SK-N-SH (cell line): ENCODE results near the gene TRMT112. TPM values are rescaled to one million over a fixed set of nuclear protein-coding genes. Genes with fewer than 3 reads are reported as not detected.
A peak's percentile ranks its signal among the peaks of the same experiment; 100 is the strongest.

Experiments
- CTCF ChIA-PET: fragments of 300-600, 350-600 bp; formaldehyde crosslinking; extraction: SDS; loops from one replicate; lab custom pipeline; 2021; lab: Yijun Ruan, JAX
- POLR2A ChIA-PET: fragments of 350-600 bp; sonication (Branson Sonifier 250); formaldehyde crosslinking; extraction: SDS; loops from one replicate; lab custom pipeline; 2020; ENCODE audit warnings: antibody characterized with exemption, inconsistent platforms; lab: Yijun Ruan, JAX
- DNase-seq: peaks from one replicate; pipeline ENCODE4 v3.0.0; 2012
- H2AFZ ChIP-seq: fragments of 200-600 bp; sonication (generic); 2 replicates; pipeline ENCODE4 v1.8.1; 2016; ENCODE audit warnings: antibody characterized with exemption, mild to moderate bottlenecking, low read depth
- H3F3A ChIP-seq: fragments of 200-600 bp; sonication (generic); replicated peaks from 2 replicates; pipeline ENCODE3; 2016; ENCODE audit warnings: antibody characterized with exemption, mild to moderate bottlenecking; ENCODE audit not compliant: insufficient read depth
- H3K27ac ChIP-seq, 2 experiments: fragments of 200-500 bp in 1 of 2; fragments of 200-600 bp in 1 of 2; sonication (Bioruptor generic) in 1 of 2; sonication (generic), shearing (Covaris generic) in 1 of 2; 2 replicates each; pipeline versions ENCODE4 v1.5.1 to v1.6.1; 2014 to 2016; ENCODE audit warnings: low read depth in 2 of 2, inconsistent platforms in 1 of 2, low read length in 1 of 2, mild to moderate bottlenecking in 1 of 2, mixed read lengths in 1 of 2
- H3K27me3 ChIP-seq: fragments of 200-600 bp; sonication (generic), shearing (Covaris generic); 2 replicates; pipeline ENCODE4 v1.6.1; 2016; ENCODE audit warnings: mixed run types; ENCODE audit not compliant: insufficient read depth
- H3K36me3 ChIP-seq, 2 experiments: fragments of 200-500 bp in 1 of 2; fragments of 200-600 bp in 1 of 2; sonication (Bioruptor generic) in 1 of 2; sonication (generic) in 1 of 2; replicated peaks in 1 of 2; 2 replicates each; pipeline versions ENCODE3 to v1.5.1; 2014 to 2016; ENCODE audit warnings: low read length in 1 of 2, mild to moderate bottlenecking in 1 of 2; ENCODE audit not compliant: insufficient read depth in 2 of 2, control insufficient read depth in 1 of 2
- H3K4me1 ChIP-seq, 2 experiments: fragments of 200-500 bp in 1 of 2; fragments of 200-600 bp in 1 of 2; sonication (Bioruptor generic) in 1 of 2; sonication (generic), shearing (Covaris generic) in 1 of 2; 2 replicates each; pipeline versions ENCODE4 v1.5.1 to v1.6.1; 2014 to 2016; ENCODE audit warnings: low read depth in 1 of 2, low read length in 1 of 2, mixed run types in 1 of 2; ENCODE audit not compliant: insufficient read depth in 2 of 2, control insufficient read depth in 1 of 2
- H3K4me2 ChIP-seq: fragments of 200-600 bp; sonication (generic), shearing (Covaris generic); 2 replicates; pipeline ENCODE4 v1.6.1; 2017; ENCODE audit warnings: mixed run types
- H3K4me3 ChIP-seq, 2 experiments: fragments of 200-500 bp in 1 of 2; fragments of 200-600 bp in 1 of 2; sonication (Bioruptor generic) in 1 of 2; sonication (generic), shearing (Covaris generic) in 1 of 2; 2 replicates each; pipeline versions ENCODE4 v1.5.1 to v1.8.1; 2014 to 2016; ENCODE audit warnings: low read depth in 2 of 2, inconsistent platforms in 1 of 2, low read length in 1 of 2, mild to moderate bottlenecking in 1 of 2, mixed read lengths in 1 of 2, moderate library complexity in 1 of 2
- H3K79me2 ChIP-seq: fragments of 200-600 bp; sonication (generic); 2 replicates; pipeline ENCODE4 v1.8.1; 2017; ENCODE audit warnings: mild to moderate bottlenecking; ENCODE audit not compliant: insufficient read depth
- H3K9ac ChIP-seq: fragments of 200-600 bp; sonication (generic); 2 replicates; pipeline ENCODE4 v1.6.1; 2017; ENCODE audit warnings: mixed run types
- H3K9me2 ChIP-seq: fragments of 200-600 bp; sonication (generic); 2 replicates; pipeline ENCODE4 v1.6.1; 2017; ENCODE audit warnings: mixed run types
- H3K9me3 ChIP-seq: fragments of 200-600 bp; sonication (generic); 2 replicates; pipeline ENCODE4 v1.6.1; 2017; ENCODE audit warnings: mixed run types, mild to moderate bottlenecking, moderate library complexity
- H4K20me1 ChIP-seq: fragments of 200-600 bp; sonication (generic); 2 replicates; pipeline ENCODE4 v1.6.1; 2017; ENCODE audit warnings: mild to moderate bottlenecking, mixed run types; ENCODE audit not compliant: insufficient read depth
- CHD2 ChIP-seq: fragments of 150-350 bp; IDR thresholded peaks from 2 replicates; pipeline ENCODE4 v1.6.1; 2018; ENCODE audit warnings: low read length; ENCODE audit not compliant: partially characterized antibody
- ELF1 ChIP-seq: IDR thresholded peaks from 2 replicates; pipeline ENCODE4 v1.4.0; 2012
- EP300 ChIP-seq, 2 experiments: IDR thresholded peaks; 2 replicates each; pipeline versions ENCODE4 v1.4.0 to v1.6.1; 2012; ENCODE audit warnings: borderline replicate concordance in 1 of 2, low read depth in 1 of 2, low read length in 1 of 2
- EZH2phosphoT487 ChIP-seq: fragments of 200-600 bp; sonication (generic); IDR thresholded peaks from 2 replicates; pipeline ENCODE4 v1.6.1; 2017; ENCODE audit warnings: low read depth, mixed run types, mild to moderate bottlenecking, antibody characterized with exemption, moderate library complexity, borderline replicate concordance
- FOSL2 ChIP-seq: IDR thresholded peaks from 2 replicates; pipeline ENCODE4 v1.4.0; 2012; ENCODE audit warnings: low read depth, mild to moderate bottlenecking, moderate library complexity, borderline replicate concordance
- FOXJ3 ChIP-seq: sonication (generic); formaldehyde crosslinking; IDR thresholded peaks from 2 replicates; pipeline ENCODE4 v1.5.1; 2020; ENCODE audit warnings: mild to moderate bottlenecking, missing genetic modification reagents
- GABPA ChIP-seq: IDR thresholded peaks from 2 replicates; pipeline ENCODE4 v1.4.0; 2012; ENCODE audit warnings: low read depth, mild to moderate bottlenecking
- JUND ChIP-seq: IDR thresholded peaks from 2 replicates; pipeline ENCODE4 v1.4.0; 2012
- MXI1 ChIP-seq: IDR thresholded peaks from 2 replicates; pipeline ENCODE4 v1.6.1; 2012; ENCODE audit warnings: mild to moderate bottlenecking, low read depth, low read length, improper control_type of control experiment
- NFIC ChIP-seq: IDR thresholded peaks from 2 replicates; pipeline ENCODE4 v1.4.0; 2012; ENCODE audit warnings: borderline replicate concordance
- NRF1 ChIP-seq: IDR thresholded peaks from 2 replicates; pipeline ENCODE4 v1.6.1; 2012; ENCODE audit warnings: low read depth, mild to moderate bottlenecking, low read length
- RAD21 ChIP-seq: IDR thresholded peaks from 2 replicates; pipeline ENCODE4 v1.6.1; 2012; ENCODE audit warnings: mild to moderate bottlenecking, low read length
- RXRA ChIP-seq: IDR thresholded peaks from 2 replicates; pipeline ENCODE4 v1.4.0; 2012; ENCODE audit warnings: low read depth, mild to moderate bottlenecking, borderline replicate concordance
- SIN3A ChIP-seq: IDR thresholded peaks from 2 replicates; pipeline ENCODE4 v1.6.1; 2012; ENCODE audit warnings: low read depth, mild to moderate bottlenecking, low read length, moderate library complexity, borderline replicate concordance
- TCF12 ChIP-seq: IDR thresholded peaks from 2 replicates; pipeline ENCODE4 v1.4.0; 2012
- TEAD4 ChIP-seq: IDR thresholded peaks from 2 replicates; pipeline ENCODE4 v1.4.0; 2012; ENCODE audit warnings: mild to moderate bottlenecking, borderline replicate concordance; ENCODE audit not compliant: insufficient read depth
- YY1 ChIP-seq: IDR thresholded peaks from 2 replicates; pipeline ENCODE4 v1.4.0; 2012; ENCODE audit warnings: low read depth, mild to moderate bottlenecking
- WGBS: methylation state at CpG from one replicate; pipeline ENCODE4 v1.1.6; 2017; ENCODE audit warnings: low lambda C conversion rate; 5-methylcytosine and 5-hydroxymethylcytosine counted together
- polyA plus RNA-seq, 3 experiments: library from polyadenylated mRNA; depleted of rRNA; stranded (reverse); fragments of >200 nt; gene quantifications; 2 replicates each; pipeline ENCODE4 v1.2.3, GENCODE V29; 2012
- TF ChIP-seq, protein P1 (sequence below): IDR thresholded peaks from 2 replicates; pipeline ENCODE4 v1.4.0; 2012; ENCODE audit warnings: low read depth, borderline replicate concordance
- TF ChIP-seq, protein P2 (sequence below): IDR thresholded peaks from 2 replicates; pipeline ENCODE4 v1.4.0; 2012; ENCODE audit warnings: low read depth, borderline replicate concordance
- TF ChIP-seq, protein P3 (sequence below): fragments of 200-600 bp; sonication (generic); IDR thresholded peaks from 2 replicates; pipeline ENCODE4 v1.6.1; 2017; ENCODE audit warnings: antibody characterized with exemption, mild to moderate bottlenecking, moderate library complexity
- TF ChIP-seq, protein P4 (sequence below): fragments of 150-350 bp; IDR thresholded peaks from 2 replicates; pipeline ENCODE4 v1.6.1; 2017; ENCODE audit warnings: antibody characterized with exemption, low read length, low read depth, borderline replicate concordance
- TF ChIP-seq, protein P5 (sequence below): IDR thresholded peaks from 2 replicates; pipeline ENCODE4; 2012

Gene TRMT112
- polyA plus RNA-seq, 1 of the 3 experiments (the other 2 are of a cell fraction), result 699 TPM

DNA sequence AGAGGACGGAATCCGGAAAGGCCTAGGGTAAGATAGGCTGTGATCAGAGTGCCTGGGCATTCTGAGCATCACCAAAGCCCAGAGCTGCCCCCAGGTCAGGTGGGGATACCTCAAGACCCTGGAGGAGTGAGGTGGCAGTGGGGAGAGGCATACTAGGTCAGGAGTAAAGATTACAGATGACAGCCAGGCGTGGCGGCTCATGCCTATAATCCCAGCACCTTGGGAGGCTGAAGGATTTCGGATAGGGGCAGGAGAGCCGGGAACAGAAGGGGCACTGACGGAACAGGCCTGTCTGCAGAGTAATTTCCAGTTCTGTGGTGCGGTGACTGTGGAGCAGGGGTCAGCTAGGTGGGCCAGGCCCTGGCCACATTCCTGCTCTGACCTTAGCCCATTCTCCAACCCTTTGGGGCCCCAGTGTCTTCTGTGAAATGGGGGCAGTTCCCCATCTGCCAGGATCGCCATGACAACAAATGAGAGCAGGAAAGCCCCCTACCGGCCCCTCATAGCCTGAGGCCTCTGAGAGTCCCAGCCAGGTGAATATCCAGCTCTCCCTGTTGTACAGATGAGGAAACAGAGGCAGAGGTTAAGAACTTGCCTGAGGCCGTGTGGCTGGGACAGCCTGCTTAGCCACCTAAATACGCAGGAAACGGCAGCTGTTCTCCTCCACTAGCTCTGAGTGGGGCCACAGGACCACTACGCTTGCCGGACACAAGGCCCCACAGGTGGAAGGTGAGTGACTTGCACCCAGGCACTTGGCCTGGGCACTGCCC lies 42.1 kb downstream of the TRMT112 start (continued):
- TF ChIP-seq EP300 (IDR thresholded peaks at IDR 0.05; ENCODE audit: borderline replicate concordance in 1 of 2, low read depth in 1 of 2, low read length in 1 of 2), result no peak
- TF ChIP-seq NRF1, result no peak
- TF ChIP-seq, all 33 proteins: peak for 0

DNA sequence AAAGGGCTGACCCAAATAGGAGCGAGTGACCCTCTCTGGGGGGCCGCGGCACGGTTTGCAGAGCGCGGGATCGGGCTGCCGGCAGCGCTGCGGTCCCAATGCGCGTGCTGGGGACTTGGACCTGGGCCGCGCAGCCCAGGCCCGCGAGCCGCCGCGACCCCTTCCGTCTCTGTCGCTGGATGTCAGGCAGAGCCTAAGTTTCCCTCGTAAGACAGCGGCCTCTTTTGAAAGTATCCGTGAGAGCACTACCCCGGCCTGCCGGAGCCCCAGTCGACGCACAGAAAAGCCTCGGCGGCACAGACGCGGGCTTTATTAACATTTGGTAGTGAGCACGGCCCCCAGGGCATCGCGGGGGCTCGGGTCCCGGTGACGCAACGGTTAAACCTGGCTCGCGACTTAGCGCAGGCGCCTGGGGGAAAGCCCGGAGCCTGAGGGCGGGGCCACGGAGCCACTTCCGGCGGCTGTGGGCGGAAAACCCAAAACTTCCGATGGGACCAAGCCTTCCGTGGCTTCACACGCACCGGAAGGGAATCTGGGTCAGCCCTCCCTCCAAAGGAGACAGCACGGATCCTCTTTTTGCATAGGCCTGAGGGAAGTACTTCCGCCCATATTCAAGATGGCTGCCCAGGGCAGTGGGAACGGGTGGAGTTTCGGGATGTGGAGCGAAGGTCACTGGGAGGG lies 47.7 kb downstream of the TRMT112 start:
- peaks cover 19% of the 10 kb centered on the region for H3K79me2 ChIP-seq
- peak overlapping the region; percentile 83; the same call in 1 of the 2 replicates for H2AFZ ChIP-seq
- H3K4me1 ChIP-seq, result peaks cover 12 to 41% of the 10 kb centered on the region in 2 experiments; a peak in 2 of 4 replicates
- no peaks in the 10 kb centered on the region for H3K9me3 ChIP-seq
- H4K20me1 ChIP-seq, result no peaks in the 10 kb centered on the region
- DNase-seq, result peak; percentile 86
- peaks cover 7 to 20% of the 10 kb centered on the region in 2 experiments for H3K36me3 ChIP-seq
- no peaks in the 10 kb centered on the region for H3K9me2 ChIP-seq
- peak overlapping the region; percentile 60 to 76 for H3K4me3 ChIP-seq
- H3K4me2 ChIP-seq, result peak overlapping the region; percentile 96
- H3K27me3 ChIP-seq, result no peaks in the 10 kb centered on the region
- peaks cover 40% of the 10 kb centered on the region for H3F3A ChIP-seq
- CTCF ChIA-PET, result interaction anchor here (0.7 to 6.9 kb wide), 15 partner anchors 11 to 90 kb away, joined by 3 to 89 read pairs (median 10); partner anchors contain the start of genes BAD, ESRRA, FERMT3 and KCNK4
- peak overlapping the region; percentile 84 for H3K9ac ChIP-seq
- POLR2A ChIA-PET, result interaction anchor here (1.0 to 6.5 kb wide), 9 partner anchors 15 to 84 kb away, joined by 3 to 112 read pairs (median 9); partner anchors contain the start of genes BAD, ESRRA, FKBP2 and GPR137
- peak overlapping the region; percentile 97 to 99 for H3K27ac ChIP-seq
- WGBS, result 1% methylated on average over 22 of the region's 58 CpGs
- TF ChIP-seq NFIC (no peak), MXI1 (no peak), NRF1 (peak; percentile 76), JUND (peak; percentile 47; the same call in 1 of the 2 replicates), TEAD4 (0 out of 2 replicates have a peak, but pooled peaks have one; percentile 19), FOXJ3 (CRISPR knock-in tag) (no peak), FOSL2 (0 out of 2 replicates have a peak, but pooled peaks have one; percentile 34), RAD21 (peak; percentile 44), ELF1 (peak; percentile 100), SIN3A (no peak; the same call in 1 of the 2 replicates), RXRA (0 out of 2 replicates have a peak, but pooled peaks have one; percentile 33), TCF12 (peak; percentile 54), EZH2phosphoT487 (no peak), YY1 (peak; percentile 99), CHD2 (peak; percentile 96), GABPA (peak; percentile 98)
- TF ChIP-seq, protein P1, sequence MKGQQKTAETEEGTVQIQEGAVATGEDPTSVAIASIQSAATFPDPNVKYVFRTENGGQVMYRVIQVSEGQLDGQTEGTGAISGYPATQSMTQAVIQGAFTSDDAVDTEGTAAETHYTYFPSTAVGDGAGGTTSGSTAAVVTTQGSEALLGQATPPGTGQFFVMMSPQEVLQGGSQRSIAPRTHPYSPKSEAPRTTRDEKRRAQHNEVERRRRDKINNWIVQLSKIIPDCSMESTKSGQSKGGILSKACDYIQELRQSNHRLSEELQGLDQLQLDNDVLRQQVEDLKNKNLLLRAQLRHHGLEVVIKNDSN, result no peak
- TF ChIP-seq, protein P2, sequence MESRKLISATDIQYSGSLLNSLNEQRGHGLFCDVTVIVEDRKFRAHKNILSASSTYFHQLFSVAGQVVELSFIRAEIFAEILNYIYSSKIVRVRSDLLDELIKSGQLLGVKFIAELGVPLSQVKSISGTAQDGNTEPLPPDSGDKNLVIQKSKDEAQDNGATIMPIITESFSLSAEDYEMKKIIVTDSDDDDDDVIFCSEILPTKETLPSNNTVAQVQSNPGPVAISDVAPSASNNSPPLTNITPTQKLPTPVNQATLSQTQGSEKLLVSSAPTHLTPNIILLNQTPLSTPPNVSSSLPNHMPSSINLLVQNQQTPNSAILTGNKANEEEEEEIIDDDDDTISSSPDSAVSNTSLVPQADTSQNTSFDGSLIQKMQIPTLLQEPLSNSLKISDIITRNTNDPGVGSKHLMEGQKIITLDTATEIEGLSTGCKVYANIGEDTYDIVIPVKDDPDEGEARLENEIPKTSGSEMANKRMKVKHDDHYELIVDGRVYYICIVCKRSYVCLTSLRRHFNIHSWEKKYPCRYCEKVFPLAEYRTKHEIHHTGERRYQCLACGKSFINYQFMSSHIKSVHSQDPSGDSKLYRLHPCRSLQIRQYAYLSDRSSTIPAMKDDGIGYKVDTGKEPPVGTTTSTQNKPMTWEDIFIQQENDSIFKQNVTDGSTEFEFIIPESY, result peak; percentile 41; the same call in 1 of the 2 replicates
- TF ChIP-seq, protein P3, sequence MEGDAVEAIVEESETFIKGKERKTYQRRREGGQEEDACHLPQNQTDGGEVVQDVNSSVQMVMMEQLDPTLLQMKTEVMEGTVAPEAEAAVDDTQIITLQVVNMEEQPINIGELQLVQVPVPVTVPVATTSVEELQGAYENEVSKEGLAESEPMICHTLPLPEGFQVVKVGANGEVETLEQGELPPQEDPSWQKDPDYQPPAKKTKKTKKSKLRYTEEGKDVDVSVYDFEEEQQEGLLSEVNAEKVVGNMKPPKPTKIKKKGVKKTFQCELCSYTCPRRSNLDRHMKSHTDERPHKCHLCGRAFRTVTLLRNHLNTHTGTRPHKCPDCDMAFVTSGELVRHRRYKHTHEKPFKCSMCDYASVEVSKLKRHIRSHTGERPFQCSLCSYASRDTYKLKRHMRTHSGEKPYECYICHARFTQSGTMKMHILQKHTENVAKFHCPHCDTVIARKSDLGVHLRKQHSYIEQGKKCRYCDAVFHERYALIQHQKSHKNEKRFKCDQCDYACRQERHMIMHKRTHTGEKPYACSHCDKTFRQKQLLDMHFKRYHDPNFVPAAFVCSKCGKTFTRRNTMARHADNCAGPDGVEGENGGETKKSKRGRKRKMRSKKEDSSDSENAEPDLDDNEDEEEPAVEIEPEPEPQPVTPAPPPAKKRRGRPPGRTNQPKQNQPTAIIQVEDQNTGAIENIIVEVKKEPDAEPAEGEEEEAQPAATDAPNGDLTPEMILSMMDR, result 0 out of 2 replicates have a peak, but pooled peaks have one; percentile 14
- TF ChIP-seq, protein P4, sequence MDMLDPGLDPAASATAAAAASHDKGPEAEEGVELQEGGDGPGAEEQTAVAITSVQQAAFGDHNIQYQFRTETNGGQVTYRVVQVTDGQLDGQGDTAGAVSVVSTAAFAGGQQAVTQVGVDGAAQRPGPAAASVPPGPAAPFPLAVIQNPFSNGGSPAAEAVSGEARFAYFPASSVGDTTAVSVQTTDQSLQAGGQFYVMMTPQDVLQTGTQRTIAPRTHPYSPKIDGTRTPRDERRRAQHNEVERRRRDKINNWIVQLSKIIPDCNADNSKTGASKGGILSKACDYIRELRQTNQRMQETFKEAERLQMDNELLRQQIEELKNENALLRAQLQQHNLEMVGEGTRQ, result no peak; the same call in 1 of the 2 replicates
- TF ChIP-seq, protein P5, sequence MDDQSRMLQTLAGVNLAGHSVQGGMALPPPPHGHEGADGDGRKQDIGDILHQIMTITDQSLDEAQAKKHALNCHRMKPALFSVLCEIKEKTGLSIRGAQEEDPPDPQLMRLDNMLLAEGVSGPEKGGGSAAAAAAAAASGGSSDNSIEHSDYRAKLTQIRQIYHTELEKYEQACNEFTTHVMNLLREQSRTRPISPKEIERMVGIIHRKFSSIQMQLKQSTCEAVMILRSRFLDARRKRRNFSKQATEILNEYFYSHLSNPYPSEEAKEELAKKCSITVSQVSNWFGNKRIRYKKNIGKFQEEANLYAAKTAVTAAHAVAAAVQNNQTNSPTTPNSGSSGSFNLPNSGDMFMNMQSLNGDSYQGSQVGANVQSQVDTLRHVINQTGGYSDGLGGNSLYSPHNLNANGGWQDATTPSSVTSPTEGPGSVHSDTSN, result peak; percentile 46; the same call in 1 of the 2 replicates
